Measurements from ENCODE around the gene RNF175. TPM values are rescaled to one million over a fixed set of nuclear protein-coding genes. Genes with fewer than 3 reads are reported as not detected.

RNF175 gene
- total RNA-seq, 4 donors from 2014 or later: 0.96 TPM; not detected in 3

DNA sequence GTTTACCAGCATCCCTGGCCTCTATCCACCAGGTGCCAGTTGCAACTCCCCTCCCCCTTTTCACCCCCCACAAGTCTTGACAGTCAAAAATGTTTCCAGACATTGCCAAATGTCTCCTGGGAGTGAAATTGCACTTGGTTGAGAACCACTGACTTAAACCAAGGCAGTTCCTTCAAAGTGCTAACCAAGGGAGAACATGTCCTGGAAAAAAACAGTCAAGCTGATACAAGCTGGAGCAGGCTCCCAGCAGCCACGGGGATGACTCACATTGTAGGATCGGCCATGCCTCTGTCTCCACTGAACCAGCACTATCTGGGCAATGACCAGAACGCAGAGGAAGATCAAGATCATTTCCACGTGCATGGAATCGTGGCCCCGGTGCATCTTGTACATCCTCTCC, 11.4 kb downstream of the RNF175 start:
- TF ChIP-seq POLR2A (IDR thresholded peaks at IDR 0.05) (no peak), POLR2AphosphoS5 (IDR thresholded peaks at IDR 0.05) (no peak), EP300 (IDR thresholded peaks at IDR 0.05; ENCODE audit: low read depth) (no peak)
- TF ChIP-seq, protein P1, sequence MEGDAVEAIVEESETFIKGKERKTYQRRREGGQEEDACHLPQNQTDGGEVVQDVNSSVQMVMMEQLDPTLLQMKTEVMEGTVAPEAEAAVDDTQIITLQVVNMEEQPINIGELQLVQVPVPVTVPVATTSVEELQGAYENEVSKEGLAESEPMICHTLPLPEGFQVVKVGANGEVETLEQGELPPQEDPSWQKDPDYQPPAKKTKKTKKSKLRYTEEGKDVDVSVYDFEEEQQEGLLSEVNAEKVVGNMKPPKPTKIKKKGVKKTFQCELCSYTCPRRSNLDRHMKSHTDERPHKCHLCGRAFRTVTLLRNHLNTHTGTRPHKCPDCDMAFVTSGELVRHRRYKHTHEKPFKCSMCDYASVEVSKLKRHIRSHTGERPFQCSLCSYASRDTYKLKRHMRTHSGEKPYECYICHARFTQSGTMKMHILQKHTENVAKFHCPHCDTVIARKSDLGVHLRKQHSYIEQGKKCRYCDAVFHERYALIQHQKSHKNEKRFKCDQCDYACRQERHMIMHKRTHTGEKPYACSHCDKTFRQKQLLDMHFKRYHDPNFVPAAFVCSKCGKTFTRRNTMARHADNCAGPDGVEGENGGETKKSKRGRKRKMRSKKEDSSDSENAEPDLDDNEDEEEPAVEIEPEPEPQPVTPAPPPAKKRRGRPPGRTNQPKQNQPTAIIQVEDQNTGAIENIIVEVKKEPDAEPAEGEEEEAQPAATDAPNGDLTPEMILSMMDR (IDR thresholded peaks at IDR 0.05): no peak
- intact Hi-C loops (cut with DNase I; ENCODE audit: low total_unique reads): no loop called here
- in situ Hi-C loops (cut with MboI; ENCODE audit: low pct_ligation_motif_present in 1 of 4, low pct_unique_long_range_greater_than_20kb in 1 of 4, low sequenced_read_pairs in 3 of 4): no loop called here
- Histone ChIP-seq H3K4me3 (no peak overlapping the region), H3K27ac (no peak overlapping the region), H3K4me1 (no peaks in the 10 kb centered on the region), H3K27me3 (peaks cover 3% of the 10 kb centered on the region), H3K9me3 (no peaks in the 10 kb centered on the region), H3K36me3 (no peaks in the 10 kb centered on the region)
- 65% methylated on average over 6 of the region's 6 CpGs; no CpG with 5 or more reads in 1 of the 2 donors for WGBS, 2 donors (ENCODE audit: low coverage in 1 of 2)
- no peak for DNase-seq

DNA sequence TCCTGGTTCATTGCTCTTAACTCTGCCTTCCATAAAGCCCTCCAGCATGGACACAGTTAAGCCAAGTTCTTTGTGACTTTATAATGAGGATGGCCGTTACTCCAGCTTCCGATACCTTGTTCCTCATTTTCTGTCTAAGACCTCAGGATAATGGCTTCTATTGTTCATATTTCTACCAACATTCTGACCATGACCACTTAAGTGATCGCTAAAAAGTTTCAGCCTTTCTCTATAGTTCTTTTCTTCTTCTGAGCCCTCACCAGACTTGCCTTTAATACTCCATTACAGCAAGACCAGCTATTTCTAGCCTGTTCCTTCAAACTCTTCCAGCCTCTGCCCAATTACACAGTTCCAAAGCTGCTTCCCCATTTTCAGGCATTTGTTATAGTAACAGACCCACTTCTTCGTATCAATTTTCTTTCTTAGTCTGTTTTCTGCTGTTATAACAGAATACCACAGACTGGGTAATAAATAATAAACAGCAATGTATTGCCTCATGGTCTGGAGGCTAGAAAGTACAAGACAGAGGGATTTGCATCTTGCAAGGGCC, 12.3 kb downstream of the RNF175 start:
- intact Hi-C loops (cut with DNase I; ENCODE audit: low total_unique reads): no loop called here
- no peaks in the 10 kb centered on the region for H3K9me3 ChIP-seq
- WGBS, 2 donors (ENCODE audit: low coverage in 1 of 2): 80 to 90% methylated on average over 4 of the region's 4 CpGs
- in situ Hi-C loops (cut with MboI; ENCODE audit: low pct_ligation_motif_present in 1 of 4, low pct_unique_long_range_greater_than_20kb in 1 of 4, low sequenced_read_pairs in 3 of 4): no loop called here
- H3K4me3 ChIP-seq: no peak overlapping the region
- TF ChIP-seq POLR2AphosphoS5 (IDR thresholded peaks at IDR 0.05) (no peak), EP300 (IDR thresholded peaks at IDR 0.05; ENCODE audit: low read depth) (no peak), POLR2A (IDR thresholded peaks at IDR 0.05) (no peak)
- TF ChIP-seq, protein P1 (IDR thresholded peaks at IDR 0.05): no peak
- no peak overlapping the region for H3K27ac ChIP-seq
- H3K4me1 ChIP-seq: no peaks in the 10 kb centered on the region
- H3K36me3 ChIP-seq: no peaks in the 10 kb centered on the region
- DNase-seq: no peak
- H3K27me3 ChIP-seq: peaks cover 3% of the 10 kb centered on the region

DNA sequence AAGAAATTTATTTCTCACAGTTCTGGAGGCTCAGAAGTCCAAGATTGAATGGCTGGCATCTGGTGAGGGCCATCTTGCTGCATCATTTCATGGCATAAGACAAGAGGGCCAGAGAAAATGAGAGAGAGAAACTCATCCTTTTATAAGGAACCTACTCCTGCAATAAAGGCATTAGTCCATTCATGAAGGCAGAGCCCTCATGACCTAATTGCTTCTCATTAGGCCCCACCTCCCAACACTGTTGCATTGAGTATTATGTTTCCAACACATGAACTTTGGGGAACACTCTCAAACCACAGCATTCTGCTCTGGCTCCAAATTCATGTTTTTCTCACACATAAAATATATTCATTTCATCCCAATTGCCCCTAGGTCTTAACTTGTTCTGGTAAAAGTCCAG, 14.2 kb downstream of the RNF175 start:
- no peaks in the 10 kb centered on the region for H3K36me3 ChIP-seq
- in situ Hi-C loops (cut with MboI; ENCODE audit: low pct_ligation_motif_present in 1 of 4, low pct_unique_long_range_greater_than_20kb in 1 of 4, low sequenced_read_pairs in 3 of 4) (no loop called here), intact Hi-C loops (cut with DNase I; ENCODE audit: low total_unique reads) (no loop called here)

DNA sequence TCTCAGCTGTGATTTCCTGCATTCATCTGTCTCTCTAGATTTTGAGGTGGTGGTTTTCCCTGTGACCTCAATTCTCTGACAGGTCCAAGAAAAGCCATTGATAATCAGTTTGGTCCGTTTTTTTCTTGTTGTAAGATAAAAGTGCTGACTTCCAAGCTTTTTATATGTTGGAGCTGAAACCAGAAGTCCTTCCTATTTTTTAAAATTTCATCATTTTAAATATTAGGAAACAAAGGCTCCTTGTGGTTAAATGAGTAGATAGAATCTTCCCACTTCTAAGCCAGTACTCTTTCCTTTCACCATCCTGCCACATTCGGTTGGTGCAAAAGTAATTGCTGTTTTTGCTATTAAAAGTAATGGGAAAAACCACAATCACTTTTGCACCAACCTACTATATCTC, 18.3 kb downstream of the RNF175 start:
- no peak for DNase-seq
- H3K4me3 ChIP-seq: no peak overlapping the region
- no peak for TF ChIP-seq POLR2A (IDR thresholded peaks at IDR 0.05)
- TF ChIP-seq, protein P1 (IDR thresholded peaks at IDR 0.05): no peak
- TF ChIP-seq POLR2AphosphoS5 (IDR thresholded peaks at IDR 0.05): no peak
- TF ChIP-seq EP300 (IDR thresholded peaks at IDR 0.05; ENCODE audit: low read depth): no peak
- H3K9me3 ChIP-seq: peaks cover 0 to 2% of the 10 kb centered on the region in 2 donors
- in situ Hi-C loops (cut with MboI; ENCODE audit: low pct_ligation_motif_present in 1 of 4, low pct_unique_long_range_greater_than_20kb in 1 of 4, low sequenced_read_pairs in 3 of 4) (no loop called here), intact Hi-C loops (cut with DNase I; ENCODE audit: low total_unique reads) (no loop called here)
- 64 to 82% methylated on average over 2 of the region's 2 CpGs for WGBS, 2 donors (ENCODE audit: low coverage in 1 of 2)
- H3K36me3 ChIP-seq: no peaks in the 10 kb centered on the region
- H3K27ac ChIP-seq: no peak overlapping the region
- no peaks in the 10 kb centered on the region for H3K4me1 ChIP-seq
- H3K27me3 ChIP-seq: peaks cover 4% of the 10 kb centered on the region

More for the DNA sequence above, 14.2 kb downstream of the RNF175 start:
- H3K27me3 ChIP-seq: no peaks in the 10 kb centered on the region
- no peak overlapping the region for H3K4me3 ChIP-seq
- TF ChIP-seq, protein P1 (IDR thresholded peaks at IDR 0.05): no peak
- TF ChIP-seq EP300 (IDR thresholded peaks at IDR 0.05; ENCODE audit: low read depth) (no peak), POLR2A (IDR thresholded peaks at IDR 0.05) (no peak), POLR2AphosphoS5 (IDR thresholded peaks at IDR 0.05) (no peak)
- no peaks in the 10 kb centered on the region for H3K4me1 ChIP-seq
- no peak overlapping the region for H3K27ac ChIP-seq
- no peak for DNase-seq
- peaks cover 0 to under 1% of the 10 kb centered on the region in 2 donors for H3K9me3 ChIP-seq

Measured in transverse colon (tissue), 4 donors.